Measurements from ENCODE around the gene LMOD2. TPM values are rescaled to one million over a fixed set of nuclear protein-coding genes. Genes with fewer than 3 reads are reported as not detected.

The LMOD2 gene
- polyA plus RNA-seq, 2 of the 4 experiments (the other 2 are of a cell fraction), result not detected

- TF ChIP-seq, protein P1, sequence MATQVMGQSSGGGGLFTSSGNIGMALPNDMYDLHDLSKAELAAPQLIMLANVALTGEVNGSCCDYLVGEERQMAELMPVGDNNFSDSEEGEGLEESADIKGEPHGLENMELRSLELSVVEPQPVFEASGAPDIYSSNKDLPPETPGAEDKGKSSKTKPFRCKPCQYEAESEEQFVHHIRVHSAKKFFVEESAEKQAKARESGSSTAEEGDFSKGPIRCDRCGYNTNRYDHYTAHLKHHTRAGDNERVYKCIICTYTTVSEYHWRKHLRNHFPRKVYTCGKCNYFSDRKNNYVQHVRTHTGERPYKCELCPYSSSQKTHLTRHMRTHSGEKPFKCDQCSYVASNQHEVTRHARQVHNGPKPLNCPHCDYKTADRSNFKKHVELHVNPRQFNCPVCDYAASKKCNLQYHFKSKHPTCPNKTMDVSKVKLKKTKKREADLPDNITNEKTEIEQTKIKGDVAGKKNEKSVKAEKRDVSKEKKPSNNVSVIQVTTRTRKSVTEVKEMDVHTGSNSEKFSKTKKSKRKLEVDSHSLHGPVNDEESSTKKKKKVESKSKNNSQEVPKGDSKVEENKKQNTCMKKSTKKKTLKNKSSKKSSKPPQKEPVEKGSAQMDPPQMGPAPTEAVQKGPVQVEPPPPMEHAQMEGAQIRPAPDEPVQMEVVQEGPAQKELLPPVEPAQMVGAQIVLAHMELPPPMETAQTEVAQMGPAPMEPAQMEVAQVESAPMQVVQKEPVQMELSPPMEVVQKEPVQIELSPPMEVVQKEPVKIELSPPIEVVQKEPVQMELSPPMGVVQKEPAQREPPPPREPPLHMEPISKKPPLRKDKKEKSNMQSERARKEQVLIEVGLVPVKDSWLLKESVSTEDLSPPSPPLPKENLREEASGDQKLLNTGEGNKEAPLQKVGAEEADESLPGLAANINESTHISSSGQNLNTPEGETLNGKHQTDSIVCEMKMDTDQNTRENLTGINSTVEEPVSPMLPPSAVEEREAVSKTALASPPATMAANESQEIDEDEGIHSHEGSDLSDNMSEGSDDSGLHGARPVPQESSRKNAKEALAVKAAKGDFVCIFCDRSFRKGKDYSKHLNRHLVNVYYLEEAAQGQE (IDR thresholded peaks at IDR 0.05), result no peak
- TF ChIP-seq ESRRA (IDR thresholded peaks at IDR 0.05; ENCODE audit: borderline replicate concordance, low read length), result no peak
These were observed 40.4 kb downstream of the LMOD2 start (continued) for GRCh38 chr7:123695944-123696677.

DNA sequence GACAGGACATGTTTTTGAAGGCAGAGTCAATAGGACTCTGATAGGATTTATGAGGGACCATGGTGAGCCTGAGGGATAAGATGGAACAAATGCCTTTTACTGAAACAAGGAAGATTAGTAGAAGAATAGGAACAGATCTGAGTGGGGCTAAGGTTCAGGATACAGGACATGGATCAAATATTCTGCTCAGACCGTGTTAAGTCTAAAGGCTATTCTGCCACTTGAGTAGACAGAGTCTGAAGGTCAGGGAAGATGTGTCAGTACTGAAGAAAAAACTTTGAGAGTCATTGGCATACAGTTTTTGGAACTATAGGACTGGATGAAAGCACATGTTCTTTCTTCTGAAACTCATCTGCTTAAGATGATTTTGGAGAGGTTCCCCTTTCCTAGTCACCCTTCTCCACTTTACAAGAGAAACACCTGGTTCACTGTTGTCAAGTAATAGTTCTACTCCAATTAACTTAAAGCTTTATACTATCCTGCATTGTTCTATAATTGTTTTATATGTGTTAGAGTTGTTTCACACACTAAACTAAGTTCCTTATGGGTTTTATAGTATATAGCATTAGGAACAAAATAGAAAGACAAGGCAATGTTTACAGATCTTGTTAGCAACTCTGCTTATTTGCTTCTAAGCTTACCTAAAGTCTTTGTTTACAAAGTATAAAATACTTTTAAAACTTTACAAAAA, 49.7 kb downstream of the LMOD2 start:
- POLR2A ChIA-PET, result no interaction called here
- DNase-seq (ENCODE audit: low read depth in 1 of 2, low spot score in 1 of 2), result no peak
- no peak overlapping the region for H3K4me3 ChIP-seq
- no peak overlapping the region for H3K27ac ChIP-seq
- TF ChIP-seq NPAS2 (CRISPR knock-in tag; IDR thresholded peaks at IDR 0.05; ENCODE audit: borderline replicate concordance), result no peak
- TF ChIP-seq E2F6 (IDR thresholded peaks at IDR 0.05; ENCODE audit: borderline replicate concordance, low read depth), result no peak
- TF ChIP-seq HES2 (IDR thresholded peaks at IDR 0.05), result no peak
- no peak for TF ChIP-seq BHLHE40 (IDR thresholded peaks at IDR 0.05; ENCODE audit: low read depth, low read length)
- no peak for TF ChIP-seq MAX (IDR thresholded peaks at IDR 0.05)
- no peak for TF ChIP-seq HMGXB4 (CRISPR knock-in tag; IDR thresholded peaks at IDR 0.05; ENCODE audit: borderline replicate concordance)
- WGBS (ENCODE audit: missing lambda C conversion rate), result 89% methylated on average over 1 of the region's 1 CpG
- H3K4me2 ChIP-seq, result no peak overlapping the region
- peak; percentile 23 for FAIRE-seq
- no peaks in the 10 kb centered on the region for H3K9me3 ChIP-seq
- peaks cover 8% of the 10 kb centered on the region; the same call in 2 of the 3 replicates for H3K4me1 ChIP-seq
- ATAC-seq, result no peak
- CTCF ChIA-PET, result interaction anchor here (1.0 kb wide), 1 partner anchor 23 kb away, joined by 3 read pairs; no protein-coding TSS in a partner anchor

- H3K27ac ChIP-seq, result no peak overlapping the region
- CTCF ChIA-PET, result interaction anchor here (1.0 kb wide), 1 partner anchor 8 kb away, joined by 3 read pairs; no protein-coding TSS in a partner anchor
These were observed 53.9 kb downstream of the LMOD2 start for GRCh38 chr7:123709525-123709924.

More at GRCh38 chr7:123709525-123709924, 53.9 kb downstream of the LMOD2 start:
- Histone ChIP-seq H3K4me3 (no peak overlapping the region), H3K9me3 (no peaks in the 10 kb centered on the region), H3K4me2 (no peak overlapping the region), H3K4me1 (peaks cover 36% of the 10 kb centered on the region; the same call in 2 of the 3 replicates)
- DNase-seq (ENCODE audit: low read depth in 1 of 2, low spot score in 1 of 2) (no peak), FAIRE-seq (peak; percentile 13), ATAC-seq (no peak)
- TF ChIP-seq MAFK (IDR thresholded peaks at IDR 0.05; ENCODE audit: partially characterized antibody), result no peak
- TF ChIP-seq RAD21 (conservative IDR thresholded peaks at IDR 0.05 in 1 of 2, IDR thresholded peaks at IDR 0.05 in 1 of 2), result no peak
- no peak for TF ChIP-seq RARB (CRISPR knock-in tag; IDR thresholded peaks at IDR 0.05)
- TF ChIP-seq SMC3 (IDR thresholded peaks at IDR 0.05), result no peak
- TF ChIP-seq ZFP36 (IDR thresholded peaks at IDR 0.05; ENCODE audit: borderline replicate concordance, partially characterized antibody), result no peak
- no peak for TF ChIP-seq BCL3 (IDR thresholded peaks at IDR 0.05)
- TF ChIP-seq NPAS2 (CRISPR knock-in tag; IDR thresholded peaks at IDR 0.05; ENCODE audit: borderline replicate concordance), result no peak
- TF ChIP-seq FOXS1 (CRISPR knock-in tag; IDR thresholded peaks at IDR 0.05), result no peak
- no peak for TF ChIP-seq RNF2 (IDR thresholded peaks at IDR 0.05; ENCODE audit: borderline replicate concordance, low read depth)
- no peak for TF ChIP-seq E2F6 (IDR thresholded peaks at IDR 0.05; ENCODE audit: borderline replicate concordance, low read depth)
- TF ChIP-seq NFE2L2 (conservative IDR thresholded peaks at IDR 0.05; ENCODE audit: low read length), result no peak
- TF ChIP-seq MAX (IDR thresholded peaks at IDR 0.05), result no peak
- TF ChIP-seq, protein P2, sequence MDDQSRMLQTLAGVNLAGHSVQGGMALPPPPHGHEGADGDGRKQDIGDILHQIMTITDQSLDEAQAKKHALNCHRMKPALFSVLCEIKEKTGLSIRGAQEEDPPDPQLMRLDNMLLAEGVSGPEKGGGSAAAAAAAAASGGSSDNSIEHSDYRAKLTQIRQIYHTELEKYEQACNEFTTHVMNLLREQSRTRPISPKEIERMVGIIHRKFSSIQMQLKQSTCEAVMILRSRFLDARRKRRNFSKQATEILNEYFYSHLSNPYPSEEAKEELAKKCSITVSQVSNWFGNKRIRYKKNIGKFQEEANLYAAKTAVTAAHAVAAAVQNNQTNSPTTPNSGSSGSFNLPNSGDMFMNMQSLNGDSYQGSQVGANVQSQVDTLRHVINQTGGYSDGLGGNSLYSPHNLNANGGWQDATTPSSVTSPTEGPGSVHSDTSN (IDR thresholded peaks at IDR 0.05), result no peak
- no peak for TF ChIP-seq HOXB5 (CRISPR knock-in tag; IDR thresholded peaks at IDR 0.05)
- WGBS (ENCODE audit: missing lambda C conversion rate), result 95% methylated on average over 2 of the region's 2 CpGs
- POLR2A ChIA-PET, result no interaction called here

All from A549 (cell line).